IPS DF 4.7 (cell line): ENCODE data around the gene RAD51D.
"Not testable (repeated sequence)": the region's sequence is repeated elsewhere in the genome, so short reads cannot be mapped to it uniquely, and the experiment has no call there.

Source experiments
- DNase-seq: peaks from one replicate; pipeline ENCODE4 v3.0.0-alpha.2; 2013; ENCODE audit warnings: low spot score; ENCODE audit errors: extremely low read depth

The RAD51D gene

DNA sequence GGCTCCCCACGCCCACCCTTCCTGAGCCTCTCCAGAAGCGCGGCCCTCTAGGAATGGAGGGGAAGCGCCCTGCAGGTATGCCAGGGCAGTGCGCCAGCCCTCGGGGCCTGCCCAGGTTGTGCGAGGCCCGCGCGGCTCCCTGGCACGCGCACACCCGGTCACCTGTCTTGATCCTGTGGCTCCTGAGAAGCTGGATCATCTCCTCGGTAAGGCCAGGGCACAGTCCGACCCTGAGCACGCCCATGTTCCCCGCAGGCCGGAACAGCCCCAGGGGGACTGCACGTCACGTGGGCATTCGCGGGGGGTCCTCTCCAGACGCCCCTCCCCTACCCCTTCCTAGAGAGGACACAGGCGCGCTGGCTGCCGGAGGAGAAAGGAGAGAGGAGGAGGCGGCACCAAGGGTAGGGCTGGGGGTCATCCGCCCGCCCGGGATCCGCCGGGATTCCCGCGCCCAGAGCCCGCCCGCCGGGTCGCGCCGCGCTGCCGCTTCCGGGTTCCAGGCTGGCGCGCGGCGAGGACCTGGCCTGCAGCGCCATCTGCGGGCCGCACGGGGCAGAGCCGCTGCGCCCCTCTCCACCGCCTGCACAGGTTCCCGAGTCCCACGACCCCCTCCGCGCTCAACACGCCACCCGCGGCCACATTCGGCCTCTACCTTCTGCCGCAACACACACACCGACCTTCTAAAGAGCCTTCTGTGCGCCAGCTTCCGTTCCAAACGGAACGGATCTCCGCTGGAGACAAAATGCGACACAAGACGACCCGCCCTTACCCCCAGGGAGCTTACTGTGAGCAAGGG, at the start of gene RAD51D:
Gene RAD51D (minus strand): TSS at position 491 of the 796 bp plus-strand sequence. CDS start 247 bp downstream, at position 244.
- peak; percentile 36 for DNase-seq

DNA sequence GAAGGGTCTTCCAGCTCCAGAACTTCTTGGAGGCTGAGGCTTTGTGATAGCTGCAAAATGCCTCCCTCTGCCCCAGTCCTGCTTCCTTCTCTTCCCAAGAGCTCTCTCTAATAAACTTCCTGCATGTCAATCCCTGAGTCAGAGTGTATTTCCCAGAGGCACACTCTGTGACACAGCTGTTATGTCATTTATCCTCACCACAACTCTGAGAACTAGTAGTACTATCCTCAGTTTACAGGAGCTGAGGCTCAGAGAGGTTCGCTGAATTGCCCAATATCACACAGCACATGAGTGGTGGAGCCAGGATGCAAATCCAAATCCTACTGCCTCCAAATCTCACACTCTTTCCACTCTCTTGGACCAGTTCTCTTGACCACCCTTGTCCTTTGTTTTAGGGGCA, 48.0 kb upstream of the RAD51D start:
- no peak for DNase-seq

- DNase-seq: no peak
Measured at GRCh38 chr17:35167046-35167445, 47.4 kb upstream of the RAD51D start.

- no peak for DNase-seq
Measured at GRCh38 chr17:35166526-35166925, 46.9 kb upstream of the RAD51D start.

- no peak for DNase-seq
Measured at GRCh38 chr17:35164716-35165115, 45.1 kb upstream of the RAD51D start.

GRCh38 chr17:35163886-35164285, 44.2 kb upstream of the RAD51D start:
- DNase-seq: no peak

DNA sequence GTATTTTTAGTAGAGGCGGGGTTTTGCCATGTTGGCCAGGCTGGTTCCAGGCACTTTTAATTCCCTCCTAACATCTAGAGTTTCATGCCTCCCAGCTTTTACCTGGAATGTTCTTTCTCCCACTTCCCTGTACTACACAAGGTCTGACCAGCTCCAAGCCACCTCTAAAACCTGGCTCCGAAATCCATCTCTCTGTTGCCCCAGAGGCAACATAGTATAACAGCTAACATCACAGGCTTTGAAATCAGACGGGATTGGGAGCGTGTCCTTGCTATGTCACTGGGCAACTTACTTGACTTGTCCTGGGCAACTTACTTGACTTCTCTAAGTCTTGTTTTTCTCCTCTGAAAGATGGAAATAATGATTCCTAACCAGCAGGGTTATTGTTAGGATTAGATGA, 43.1 kb upstream of the RAD51D start:
- DNase-seq: no peak

DNA sequence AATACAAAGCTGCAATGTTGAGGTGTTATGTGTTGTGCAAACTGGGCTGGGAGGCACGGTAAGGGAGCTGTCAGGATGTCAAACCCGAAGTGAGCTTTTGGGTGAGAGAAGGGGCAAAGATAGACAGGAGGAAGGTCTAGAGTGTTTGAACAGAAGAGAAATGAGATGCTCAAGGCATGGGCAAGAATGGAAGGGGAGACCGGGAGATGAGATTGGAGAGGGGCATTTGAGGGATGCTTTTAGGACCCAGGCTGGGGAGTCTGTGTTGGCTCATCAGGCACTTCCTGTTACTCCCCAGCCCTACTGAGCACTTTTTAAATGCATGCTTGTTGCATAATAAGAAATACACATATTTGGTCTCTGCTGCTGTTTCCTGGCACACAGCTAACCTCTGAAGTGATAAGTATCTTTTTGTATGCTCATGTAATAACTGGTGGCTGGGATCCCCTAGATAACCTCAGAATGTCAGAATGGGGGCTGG, 41.7 kb upstream of the RAD51D start:
- no peak for DNase-seq

GRCh38 chr17:35160354-35161201, 40.9 kb upstream of the RAD51D start:
- DNase-seq: no peak

DNA sequence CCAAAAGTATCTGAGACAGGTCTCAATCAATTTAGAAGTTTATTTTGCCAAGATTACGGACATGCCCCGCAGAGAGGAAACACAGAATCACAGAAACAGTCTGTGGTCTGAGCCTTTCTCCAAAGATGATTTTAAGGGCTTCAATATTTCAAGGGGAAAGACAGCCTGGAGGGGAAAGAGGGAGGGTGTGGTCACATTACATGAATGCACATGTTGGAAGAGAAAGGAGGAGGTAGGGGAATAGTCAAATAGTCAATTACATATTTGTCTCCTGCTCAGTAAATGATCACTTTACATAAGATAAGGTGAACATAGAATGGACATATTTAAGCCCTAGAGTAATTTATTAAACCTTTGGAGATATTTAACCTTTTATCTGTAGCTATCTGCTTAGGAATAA, 40.3 kb upstream of the RAD51D start:
- no peak for DNase-seq

DNA sequence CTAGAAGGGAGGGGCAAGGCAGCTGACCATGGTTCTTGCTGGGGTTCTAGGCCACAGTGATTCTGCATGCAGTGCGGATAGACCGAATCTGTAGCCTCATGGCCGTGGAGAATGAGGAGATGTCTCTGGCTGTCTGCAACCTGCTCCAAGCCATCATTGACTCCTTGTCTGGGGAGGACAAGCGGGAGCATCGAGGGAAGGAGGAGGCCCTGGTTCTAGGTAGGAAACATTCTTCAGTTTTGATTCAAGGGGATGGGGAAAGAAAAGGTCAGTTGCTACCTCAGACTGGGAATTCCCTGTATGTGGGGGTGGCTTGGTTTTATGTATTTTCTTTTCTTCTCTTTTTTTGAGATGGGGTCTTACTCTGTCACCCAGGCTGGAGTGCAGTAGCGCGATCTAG, 35.6 kb upstream of the RAD51D start:
- DNase-seq: no peak

DNA sequence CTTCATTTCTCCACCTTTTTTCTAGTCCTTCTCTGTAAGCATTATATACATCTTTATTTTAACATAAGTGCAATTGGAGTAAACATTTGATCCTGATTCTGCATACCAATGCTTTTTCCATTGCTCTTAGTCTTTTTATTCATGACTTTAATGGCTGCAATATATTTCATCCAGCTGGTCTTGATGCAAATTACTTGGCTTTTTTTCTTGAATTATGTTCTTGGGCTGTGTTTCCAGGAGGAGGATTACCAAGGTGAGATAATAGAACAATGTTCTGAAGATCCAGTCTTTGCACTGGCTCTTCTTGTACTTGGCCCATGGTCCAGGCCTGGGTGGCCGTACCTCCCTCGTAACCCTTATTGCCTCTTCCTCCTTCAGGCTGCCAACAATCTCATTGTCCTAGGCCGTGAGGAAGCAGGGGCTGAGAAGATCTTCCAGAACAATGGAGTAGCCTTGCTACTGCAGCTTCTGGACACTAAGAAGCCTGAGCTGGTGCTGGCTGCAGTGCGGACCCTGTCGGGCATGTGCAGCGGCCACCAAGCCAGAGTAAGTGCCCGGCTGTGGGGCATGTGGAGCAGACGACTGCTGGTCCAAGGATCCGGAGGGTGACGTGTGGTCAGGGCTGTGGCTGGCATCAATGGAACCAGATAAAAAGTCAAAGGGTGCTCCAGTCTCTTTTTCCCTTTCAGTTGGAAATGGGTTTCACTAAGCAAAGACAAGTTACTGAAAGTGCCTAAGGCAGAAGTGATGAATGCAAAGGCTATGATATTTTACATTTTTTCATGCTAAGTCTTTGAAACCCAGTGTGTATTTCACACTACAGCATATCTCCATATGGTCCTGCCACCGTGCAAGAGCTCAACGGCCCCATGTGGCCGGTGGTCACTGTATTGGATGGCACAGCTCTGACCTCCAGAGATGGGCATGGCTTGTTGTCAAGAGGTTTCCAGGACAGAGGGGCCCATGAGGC, 34.8 kb upstream of the RAD51D start:
- DNase-seq: no peak

- no peak for DNase-seq
Measured at GRCh38 chr17:35152421-35153140, 32.9 kb upstream of the RAD51D start.

DNA sequence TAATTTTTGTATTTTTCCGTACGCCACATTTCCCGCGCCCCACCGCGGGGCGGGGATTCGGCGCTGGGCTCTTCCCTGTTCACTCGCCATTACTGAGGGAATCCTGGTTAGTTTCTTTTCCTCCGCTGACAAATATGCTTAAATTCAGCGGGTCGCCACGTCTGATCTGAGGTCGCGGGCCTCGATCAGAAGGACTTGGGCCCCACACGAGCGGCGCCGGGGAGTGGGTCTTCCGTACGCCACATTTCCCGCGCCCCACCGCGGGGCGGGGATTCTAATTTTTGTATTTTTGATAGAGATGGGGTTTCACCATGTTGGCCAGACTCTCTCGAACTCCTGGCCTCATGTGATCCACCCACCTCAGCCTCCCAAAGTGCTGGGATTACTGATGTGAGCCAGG, 31.4 kb upstream of the RAD51D start:
- DNase-seq: not testable (repeated sequence)

GRCh38 chr17:35149941-35150340, 30.3 kb upstream of the RAD51D start:
- DNase-seq: no peak

DNA sequence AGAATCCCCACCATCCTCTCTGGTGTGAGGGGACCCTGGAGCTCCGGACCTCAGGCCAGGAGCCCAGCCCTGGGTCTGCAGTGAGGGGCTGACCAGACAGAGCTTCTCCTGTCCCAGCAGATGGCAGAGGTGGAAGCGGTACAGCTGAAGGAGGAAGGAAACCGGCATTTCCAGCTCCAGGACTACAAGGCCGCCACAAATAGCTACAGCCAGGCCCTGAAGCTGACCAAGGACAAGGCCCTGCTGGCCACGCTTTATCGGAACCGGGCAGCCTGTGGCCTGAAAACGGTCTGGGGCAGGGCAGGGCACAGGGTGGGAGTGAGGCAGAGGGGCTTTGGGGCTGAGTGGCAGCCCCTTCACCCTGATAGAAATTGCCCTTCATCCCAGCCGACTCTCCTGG, 28.5 kb upstream of the RAD51D start:
- DNase-seq: no peak

- DNase-seq: no peak
Measured at GRCh38 chr17:35147375-35147905, 27.8 kb upstream of the RAD51D start, which contains the start of gene UNC45B. TSS of gene UNC45B (plus strand) at chr17:35147817. CDS start at chr17:35148264, 447 bp downstream.

GRCh38 chr17:35146214-35146833, 26.7 kb upstream of the RAD51D start:
- no peak for DNase-seq

GRCh38 chr17:35144840-35145239, 25.2 kb upstream of the RAD51D start:
- no peak for DNase-seq

DNA sequence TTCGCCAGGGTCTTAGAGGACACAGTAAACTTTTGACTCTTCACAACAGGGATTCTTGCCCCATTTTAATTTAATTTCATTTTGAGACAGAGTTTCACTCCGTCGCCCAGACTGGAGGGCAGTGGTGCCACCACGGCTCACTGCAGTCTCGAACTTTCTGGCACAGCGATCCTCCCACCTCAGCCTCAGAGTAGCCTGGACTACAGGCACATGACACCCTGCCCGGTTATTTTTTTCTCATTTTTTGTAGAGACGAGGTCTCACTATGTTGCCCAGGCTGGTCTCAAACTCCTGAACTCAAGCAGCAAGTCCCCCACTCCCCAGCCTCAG, 22.8 kb upstream of the RAD51D start:
- no peak for DNase-seq
